Vagina (tissue), 2 donors: ENCODE data around the gene DSC1.

Source experiments
- CTCF ChIP-seq, 3 experiments: fragments of 450-650 bp in 2 of 3; fragments of 200-600 bp in 1 of 3; sonication (generic) in 1 of 3; IDR thresholded peaks; one replicate each; pipeline ENCODE4 v1.5.1; 2017 to 2019; ENCODE audit warnings: antibody characterized with exemption in 3 of 3, mild to moderate bottlenecking in 2 of 3, moderate library complexity in 2 of 3
- POLR2A ChIP-seq, 2 donors: fragments of 450-650 bp; IDR thresholded peaks; one replicate each; pipeline ENCODE4 v1.6.1; 2017; ENCODE audit warnings: antibody characterized with exemption in 2 of 2, mild to moderate bottlenecking in 2 of 2, moderate library complexity in 2 of 2

- TF ChIP-seq POLR2A (IDR thresholded peaks at IDR 0.05): no peak
- no peak for TF ChIP-seq CTCF (IDR thresholded peaks at IDR 0.05)
Observed at GRCh38 chr18:31190919-31191318, 28.3 kb upstream of the DSC1 start.
